Ramos (cell line): Measurements from ENCODE around the gene KIF3A.
"Not testable (repeated sequence)": the region's sequence is repeated elsewhere in the genome, so short reads cannot be mapped to it uniquely, and the experiment has no call there.

Source experiments
- in situ Hi-C: fragments of 300-500 bp; cut with MboI; formaldehyde crosslinking; loops from one replicate; pipeline ENCODE4 v1.14.3; 2022; ENCODE audit warnings: low sequenced_read_pairs; ENCODE audit not compliant: unreplicated experiment

Gene KIF3A

GRCh38 chr5:132733499-132734148 lies 3.7 kb downstream of the KIF3A start:
- in situ Hi-C loops = no loop called here

GRCh38 chr5:132729896-132730295 lies 7.5 kb downstream of the KIF3A start:
- in situ Hi-C loops = no loop called here

- in situ Hi-C loops = no loop called here
Measured at GRCh38 chr5:132725745-132726144, 11.6 kb downstream of the KIF3A start.

GRCh38 chr5:132718544-132719312 lies 18.6 kb downstream of the KIF3A start:
- in situ Hi-C loops = no loop called here

- in situ Hi-C loops = no loop called here
Measured at GRCh38 chr5:132714456-132715307, 22.7 kb downstream of the KIF3A start.

- in situ Hi-C loops = no loop called here
Measured at GRCh38 chr5:132708645-132709044, 28.7 kb downstream of the KIF3A start.

- in situ Hi-C loops = no loop called here
Measured at GRCh38 chr5:132704875-132705274, 32.5 kb downstream of the KIF3A start.

- in situ Hi-C loops = no loop called here
Measured at GRCh38 chr5:132695956-132696355, 41.4 kb downstream of the KIF3A start.

GRCh38 chr5:132692632-132692967 lies 44.7 kb downstream of the KIF3A start:
- in situ Hi-C loops = no loop called here

- in situ Hi-C loops = not testable (repeated sequence)
Measured at GRCh38 chr5:132691755-132692631, 45.4 kb downstream of the KIF3A start.

GRCh38 chr5:132690156-132690555 lies 47.2 kb downstream of the KIF3A start:
- in situ Hi-C loops = no loop called here

GRCh38 chr5:132689513-132689912 lies 47.8 kb downstream of the KIF3A start:
- in situ Hi-C loops = loop anchor here (10.0 kb wide), 1 partner anchor 275 kb away; no protein-coding TSS in a partner anchor

- in situ Hi-C loops = loop anchor here (10.0 kb wide), 1 partner anchor 274 kb away; no protein-coding TSS in a partner anchor
Measured at GRCh38 chr5:132688536-132689339, 48.6 kb downstream of the KIF3A start.

- in situ Hi-C loops = loop anchor here (10.0 kb wide), 1 partner anchor 273 kb away; no protein-coding TSS in a partner anchor
Measured at GRCh38 chr5:132687995-132688394, 49.4 kb downstream of the KIF3A start.

GRCh38 chr5:132686193-132686592 lies 51.2 kb downstream of the KIF3A start:
- in situ Hi-C loops = loop anchor here (10.0 kb wide), 1 partner anchor 271 kb away; no protein-coding TSS in a partner anchor

- in situ Hi-C loops = loop anchor here (10.0 kb wide), 1 partner anchor 270 kb away; no protein-coding TSS in a partner anchor
Measured at GRCh38 chr5:132684922-132685720, 52.2 kb downstream of the KIF3A start.

- in situ Hi-C loops = loop anchor here (10.0 kb wide), 1 partner anchor 270 kb away; no protein-coding TSS in a partner anchor
Measured at GRCh38 chr5:132684491-132684890, 52.9 kb downstream of the KIF3A start.

- in situ Hi-C loops = loop anchor here (10.0 kb wide), 1 partner anchor 267 kb away; no protein-coding TSS in a partner anchor
Measured at GRCh38 chr5:132681983-132682382, 55.4 kb downstream of the KIF3A start.
